ENCODE measurements around the gene DIRAS1. TPM values are rescaled to one million over a fixed set of nuclear protein-coding genes. Genes with fewer than 3 reads are reported as not detected.

The DIRAS1 gene
- total and polyA plus RNA-seq, 4 donors, result 0.01 to 0.09 (median 0.08) TPM; not detected in 1

DNA sequence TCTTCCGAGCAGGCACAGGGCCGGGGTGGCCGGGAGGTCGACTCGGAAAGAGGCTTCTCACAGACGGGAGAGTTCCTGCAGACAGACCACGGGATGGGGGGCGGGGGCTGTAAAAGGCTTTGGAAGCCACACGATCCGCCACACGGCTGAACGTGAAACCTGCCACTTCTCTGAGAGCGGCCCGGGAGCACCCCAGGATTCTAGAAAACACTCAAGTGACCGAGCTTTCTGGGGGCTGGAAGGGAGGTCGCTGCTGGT lies 34.2 kb upstream of the DIRAS1 start:
- WGBS, result 97% methylated on average over 16 of the region's 16 CpGs
- Histone ChIP-seq H3K9me3 (ENCODE audit: control insufficient read depth in 4 of 4, low read length in 3 of 4) (no peaks in the 10 kb centered on the region), H3K27me3 (ENCODE audit: control insufficient read depth in 4 of 4, insufficient read depth in 4 of 4, low read length in 3 of 4) (no peaks in the 10 kb centered on the region), H3K4me3 (ENCODE audit: low read depth in 1 of 3, low read length in 3 of 3) (no peak overlapping the region), H3K9ac (ENCODE audit: low read depth in 1 of 2, low read length in 2 of 2) (no peak overlapping the region), H3K36me3 (ENCODE audit: control insufficient read depth in 4 of 4, insufficient read depth in 3 of 4, low read depth in 1 of 4, low read length in 3 of 4) (peaks cover 7 to 39% (median 10%) of the 10 kb centered on the region in 4 donors), H3K27ac (ENCODE audit: low read depth in 1 of 2, low read length in 2 of 2) (no peak overlapping the region), H3K4me1 (ENCODE audit: control insufficient read depth in 4 of 4, insufficient read depth in 4 of 4, low read length in 3 of 4) (no peaks in the 10 kb centered on the region)
- TF ChIP-seq, protein P1, sequence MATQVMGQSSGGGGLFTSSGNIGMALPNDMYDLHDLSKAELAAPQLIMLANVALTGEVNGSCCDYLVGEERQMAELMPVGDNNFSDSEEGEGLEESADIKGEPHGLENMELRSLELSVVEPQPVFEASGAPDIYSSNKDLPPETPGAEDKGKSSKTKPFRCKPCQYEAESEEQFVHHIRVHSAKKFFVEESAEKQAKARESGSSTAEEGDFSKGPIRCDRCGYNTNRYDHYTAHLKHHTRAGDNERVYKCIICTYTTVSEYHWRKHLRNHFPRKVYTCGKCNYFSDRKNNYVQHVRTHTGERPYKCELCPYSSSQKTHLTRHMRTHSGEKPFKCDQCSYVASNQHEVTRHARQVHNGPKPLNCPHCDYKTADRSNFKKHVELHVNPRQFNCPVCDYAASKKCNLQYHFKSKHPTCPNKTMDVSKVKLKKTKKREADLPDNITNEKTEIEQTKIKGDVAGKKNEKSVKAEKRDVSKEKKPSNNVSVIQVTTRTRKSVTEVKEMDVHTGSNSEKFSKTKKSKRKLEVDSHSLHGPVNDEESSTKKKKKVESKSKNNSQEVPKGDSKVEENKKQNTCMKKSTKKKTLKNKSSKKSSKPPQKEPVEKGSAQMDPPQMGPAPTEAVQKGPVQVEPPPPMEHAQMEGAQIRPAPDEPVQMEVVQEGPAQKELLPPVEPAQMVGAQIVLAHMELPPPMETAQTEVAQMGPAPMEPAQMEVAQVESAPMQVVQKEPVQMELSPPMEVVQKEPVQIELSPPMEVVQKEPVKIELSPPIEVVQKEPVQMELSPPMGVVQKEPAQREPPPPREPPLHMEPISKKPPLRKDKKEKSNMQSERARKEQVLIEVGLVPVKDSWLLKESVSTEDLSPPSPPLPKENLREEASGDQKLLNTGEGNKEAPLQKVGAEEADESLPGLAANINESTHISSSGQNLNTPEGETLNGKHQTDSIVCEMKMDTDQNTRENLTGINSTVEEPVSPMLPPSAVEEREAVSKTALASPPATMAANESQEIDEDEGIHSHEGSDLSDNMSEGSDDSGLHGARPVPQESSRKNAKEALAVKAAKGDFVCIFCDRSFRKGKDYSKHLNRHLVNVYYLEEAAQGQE (IDR thresholded peaks at IDR 0.05), result no peak
- TF ChIP-seq NR2F2 (IDR thresholded peaks at IDR 0.05) (no peak), HNF4A (conservative IDR thresholded peaks at IDR 0.05) (no peak), SP1 (IDR thresholded peaks at IDR 0.05) (no peak), HNF4G (IDR thresholded peaks at IDR 0.05) (no peak), JUND (IDR thresholded peaks at IDR 0.05) (no peak), RAD21 (IDR thresholded peaks at IDR 0.05) (no peak), RXRA (IDR thresholded peaks at IDR 0.05) (no peak), FOXA1 (IDR thresholded peaks at IDR 0.05) (no peak)
- TF ChIP-seq, protein P2, sequence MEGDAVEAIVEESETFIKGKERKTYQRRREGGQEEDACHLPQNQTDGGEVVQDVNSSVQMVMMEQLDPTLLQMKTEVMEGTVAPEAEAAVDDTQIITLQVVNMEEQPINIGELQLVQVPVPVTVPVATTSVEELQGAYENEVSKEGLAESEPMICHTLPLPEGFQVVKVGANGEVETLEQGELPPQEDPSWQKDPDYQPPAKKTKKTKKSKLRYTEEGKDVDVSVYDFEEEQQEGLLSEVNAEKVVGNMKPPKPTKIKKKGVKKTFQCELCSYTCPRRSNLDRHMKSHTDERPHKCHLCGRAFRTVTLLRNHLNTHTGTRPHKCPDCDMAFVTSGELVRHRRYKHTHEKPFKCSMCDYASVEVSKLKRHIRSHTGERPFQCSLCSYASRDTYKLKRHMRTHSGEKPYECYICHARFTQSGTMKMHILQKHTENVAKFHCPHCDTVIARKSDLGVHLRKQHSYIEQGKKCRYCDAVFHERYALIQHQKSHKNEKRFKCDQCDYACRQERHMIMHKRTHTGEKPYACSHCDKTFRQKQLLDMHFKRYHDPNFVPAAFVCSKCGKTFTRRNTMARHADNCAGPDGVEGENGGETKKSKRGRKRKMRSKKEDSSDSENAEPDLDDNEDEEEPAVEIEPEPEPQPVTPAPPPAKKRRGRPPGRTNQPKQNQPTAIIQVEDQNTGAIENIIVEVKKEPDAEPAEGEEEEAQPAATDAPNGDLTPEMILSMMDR (IDR thresholded peaks at IDR 0.05; ENCODE audit: low read depth, low read length, missing input control), result no peak
- TF ChIP-seq, protein P3, sequence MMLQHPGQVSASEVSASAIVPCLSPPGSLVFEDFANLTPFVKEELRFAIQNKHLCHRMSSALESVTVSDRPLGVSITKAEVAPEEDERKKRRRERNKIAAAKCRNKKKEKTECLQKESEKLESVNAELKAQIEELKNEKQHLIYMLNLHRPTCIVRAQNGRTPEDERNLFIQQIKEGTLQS (IDR thresholded peaks at IDR 0.05), result no peak
- TF ChIP-seq, protein P4, sequence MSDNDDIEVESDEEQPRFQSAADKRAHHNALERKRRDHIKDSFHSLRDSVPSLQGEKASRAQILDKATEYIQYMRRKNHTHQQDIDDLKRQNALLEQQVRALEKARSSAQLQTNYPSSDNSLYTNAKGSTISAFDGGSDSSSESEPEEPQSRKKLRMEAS (IDR thresholded peaks at IDR 0.05), result no peak
- TF ChIP-seq, protein P5, sequence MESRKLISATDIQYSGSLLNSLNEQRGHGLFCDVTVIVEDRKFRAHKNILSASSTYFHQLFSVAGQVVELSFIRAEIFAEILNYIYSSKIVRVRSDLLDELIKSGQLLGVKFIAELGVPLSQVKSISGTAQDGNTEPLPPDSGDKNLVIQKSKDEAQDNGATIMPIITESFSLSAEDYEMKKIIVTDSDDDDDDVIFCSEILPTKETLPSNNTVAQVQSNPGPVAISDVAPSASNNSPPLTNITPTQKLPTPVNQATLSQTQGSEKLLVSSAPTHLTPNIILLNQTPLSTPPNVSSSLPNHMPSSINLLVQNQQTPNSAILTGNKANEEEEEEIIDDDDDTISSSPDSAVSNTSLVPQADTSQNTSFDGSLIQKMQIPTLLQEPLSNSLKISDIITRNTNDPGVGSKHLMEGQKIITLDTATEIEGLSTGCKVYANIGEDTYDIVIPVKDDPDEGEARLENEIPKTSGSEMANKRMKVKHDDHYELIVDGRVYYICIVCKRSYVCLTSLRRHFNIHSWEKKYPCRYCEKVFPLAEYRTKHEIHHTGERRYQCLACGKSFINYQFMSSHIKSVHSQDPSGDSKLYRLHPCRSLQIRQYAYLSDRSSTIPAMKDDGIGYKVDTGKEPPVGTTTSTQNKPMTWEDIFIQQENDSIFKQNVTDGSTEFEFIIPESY (IDR thresholded peaks at IDR 0.05), result no peak
- no peak for DNase-seq (ENCODE audit: low spot score)

DNA sequence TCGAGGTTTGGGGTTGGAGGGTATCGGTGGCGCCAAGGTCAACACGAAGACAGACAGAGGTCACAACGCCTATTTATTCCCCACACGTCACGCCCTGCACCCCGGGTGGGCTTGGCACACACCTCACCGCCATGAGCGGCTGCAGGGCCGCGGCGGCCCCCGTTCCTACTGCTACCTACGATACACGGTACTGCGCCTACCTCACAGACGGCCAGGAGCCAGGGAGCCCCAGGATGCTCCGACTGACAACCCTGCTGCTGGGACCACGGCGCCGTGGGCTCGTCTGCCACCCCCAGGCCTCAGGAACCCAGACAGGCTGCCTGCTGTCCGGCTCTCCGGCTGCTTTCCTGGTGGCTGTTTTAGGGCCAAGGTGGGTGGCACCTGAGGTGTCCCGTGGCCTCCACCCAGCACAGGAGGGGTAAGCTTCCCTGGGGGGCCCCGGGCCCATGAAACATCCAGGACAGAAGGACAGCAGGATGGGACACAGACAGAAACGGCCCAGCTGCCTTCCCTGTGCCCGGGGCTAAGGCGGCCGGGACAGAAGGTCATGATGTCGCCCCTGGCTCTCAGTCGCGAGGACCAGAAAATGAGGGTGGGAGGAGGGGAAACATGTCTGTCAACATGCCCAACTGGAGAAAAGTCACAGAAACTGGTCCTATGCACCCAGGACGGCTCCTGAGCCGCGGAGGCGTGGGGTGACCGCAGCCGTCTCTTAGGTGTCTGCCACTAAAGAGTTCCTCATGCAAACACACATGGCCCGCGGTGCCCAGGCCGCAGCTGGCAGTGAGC lies 33.7 kb upstream of the DIRAS1 start:
- H3K9me3 ChIP-seq (ENCODE audit: control insufficient read depth in 4 of 4, low read length in 3 of 4), result no peaks in the 10 kb centered on the region
- no peaks in the 10 kb centered on the region for H3K27me3 ChIP-seq (ENCODE audit: control insufficient read depth in 4 of 4, insufficient read depth in 4 of 4, low read length in 3 of 4)
- no peak overlapping the region for H3K9ac ChIP-seq (ENCODE audit: low read depth in 1 of 2, low read length in 2 of 2)
- no peaks in the 10 kb centered on the region for H3K4me1 ChIP-seq (ENCODE audit: control insufficient read depth in 4 of 4, insufficient read depth in 4 of 4, low read length in 3 of 4)
- no peak for DNase-seq (ENCODE audit: low spot score)
- WGBS, result 94% methylated on average over 43 of the region's 43 CpGs
- H3K4me3 ChIP-seq (ENCODE audit: low read depth in 1 of 3, low read length in 3 of 3), result no peak overlapping the region
- no peak overlapping the region for H3K27ac ChIP-seq (ENCODE audit: low read depth in 1 of 2, low read length in 2 of 2)
- H3K36me3 ChIP-seq (ENCODE audit: control insufficient read depth in 4 of 4, insufficient read depth in 3 of 4, low read depth in 1 of 4, low read length in 3 of 4), result peaks cover 7 to 39% (median 10%) of the 10 kb centered on the region in 4 donors
- TF ChIP-seq, protein P3 (IDR thresholded peaks at IDR 0.05), result no peak
- TF ChIP-seq YY1 (IDR thresholded peaks at IDR 0.05) (no peak), FOXA2 (IDR thresholded peaks at IDR 0.05) (no peak), FOXA1 (IDR thresholded peaks at IDR 0.05) (no peak), HNF4G (IDR thresholded peaks at IDR 0.05) (no peak), SP1 (IDR thresholded peaks at IDR 0.05) (no peak), TAF1 (conservative IDR thresholded peaks at IDR 0.05) (no peak)
- TF ChIP-seq, protein P2 (IDR thresholded peaks at IDR 0.05; ENCODE audit: low read depth, low read length, missing input control), result no peak
- TF ChIP-seq, protein P5 (IDR thresholded peaks at IDR 0.05), result no peak

All from liver (tissue), 9 donors.